Lower leg skin (tissue), 4 donors: Measurements from ENCODE around the gene CYLC2. TPM values are rescaled to one million over a fixed set of nuclear protein-coding genes. Genes with fewer than 3 reads are reported as not detected.

Experiments
- DNase-seq, 2 donors: peaks; one replicate each; pipeline ENCODE4 v3.0.0-alpha.2; 2019; ENCODE audit warnings: low spot score in 2 of 2
- H3K4me3 ChIP-seq: fragments of 200-600 bp; sonication (generic); 2 replicates; pipeline ENCODE4 v1.5.1; 2017; ENCODE audit warnings: mild to moderate bottlenecking, low read depth; ENCODE audit not compliant: poor library complexity, severe bottlenecking
- POLR2A ChIP-seq, 2 donors: fragments of 450-650 bp; IDR thresholded peaks; one replicate each; pipeline ENCODE4 v1.6.1; 2016 to 2017; ENCODE audit warnings: antibody characterized with exemption in 2 of 2, mild to moderate bottlenecking in 1 of 2, moderate library complexity in 1 of 2
- WGBS, 2 donors: methylation state at CpG; one replicate each; pipeline ENCODE4 v1.1.5; 2018; 5-methylcytosine and 5-hydroxymethylcytosine counted together
- intact Hi-C: fragments of 100-400 bp; cut with DNase I; formaldehyde crosslinking; loops from one replicate; pipeline ENCODE4 v1.15.0; 2023; ENCODE audit warnings: low total_unique reads
- total RNA-seq, 4 donors: library from RNA; depleted of rRNA; stranded (reverse); fragments of >200 nt; gene quantifications; one replicate each; pipeline ENCODE4 v1.1.0, GENCODE V29; 2016
- TF ChIP-seq, protein P1 (sequence below), 3 donors: fragments of 450-650 bp; IDR thresholded peaks; one replicate each; pipeline ENCODE4 v1.5.1; 2016; ENCODE audit warnings: antibody characterized with exemption in 3 of 3, mild to moderate bottlenecking in 3 of 3, moderate library complexity in 2 of 3

CYLC2 gene
- total RNA-seq, 4 donors from 2014 or later = not detected

DNA sequence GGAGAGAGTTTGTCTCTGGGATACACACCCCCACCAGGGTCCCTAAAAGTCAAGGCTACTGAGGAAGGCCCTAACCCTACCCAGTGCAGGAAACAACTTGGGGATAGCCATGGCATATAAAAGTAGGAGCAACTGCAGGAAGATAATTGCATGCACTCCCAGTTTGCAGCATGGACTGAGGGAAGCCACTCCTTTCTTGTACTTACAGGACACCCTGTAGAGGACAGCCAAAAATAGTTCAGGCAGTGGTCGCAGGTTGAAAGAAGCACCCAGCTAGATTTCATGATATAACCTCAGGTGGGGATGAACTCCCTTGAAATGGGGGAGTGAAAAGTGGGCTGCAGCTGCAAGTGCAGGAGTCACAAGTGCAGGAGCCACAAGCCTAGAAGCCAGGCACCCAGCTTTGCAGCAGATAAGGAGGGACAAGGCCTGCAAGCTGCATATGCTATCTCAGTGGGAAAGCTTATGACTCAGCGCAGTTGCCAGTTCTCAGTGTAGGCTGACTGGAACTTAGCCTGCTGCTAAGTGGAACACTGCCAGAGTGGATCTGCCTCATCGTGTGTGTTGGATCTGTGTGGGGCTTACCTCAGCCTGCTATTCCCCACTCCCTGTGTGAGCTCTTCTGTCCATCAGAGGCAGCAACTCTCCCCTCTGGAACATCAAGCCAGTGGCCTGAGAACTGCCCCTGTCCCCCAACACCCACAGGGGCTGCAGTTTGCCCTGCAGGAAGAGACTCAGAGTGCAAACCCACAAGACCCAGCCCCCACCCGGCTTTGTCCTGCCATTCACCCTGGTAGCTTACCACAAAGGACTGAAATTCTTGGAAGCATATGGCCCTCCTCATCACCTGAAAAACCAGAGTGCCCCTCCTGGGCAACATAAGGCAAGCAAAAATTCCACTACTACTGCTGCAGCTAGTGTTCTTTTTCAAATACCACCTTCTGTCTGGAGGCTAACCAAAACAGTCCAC lies 42.7 kb downstream of the CYLC2 start:
- WGBS, 2 donors = 69 to 77% methylated on average over 4 of the region's 4 CpGs
- DNase-seq = peak in 1 of 2 donors; percentile 56
- TF ChIP-seq, protein P1, sequence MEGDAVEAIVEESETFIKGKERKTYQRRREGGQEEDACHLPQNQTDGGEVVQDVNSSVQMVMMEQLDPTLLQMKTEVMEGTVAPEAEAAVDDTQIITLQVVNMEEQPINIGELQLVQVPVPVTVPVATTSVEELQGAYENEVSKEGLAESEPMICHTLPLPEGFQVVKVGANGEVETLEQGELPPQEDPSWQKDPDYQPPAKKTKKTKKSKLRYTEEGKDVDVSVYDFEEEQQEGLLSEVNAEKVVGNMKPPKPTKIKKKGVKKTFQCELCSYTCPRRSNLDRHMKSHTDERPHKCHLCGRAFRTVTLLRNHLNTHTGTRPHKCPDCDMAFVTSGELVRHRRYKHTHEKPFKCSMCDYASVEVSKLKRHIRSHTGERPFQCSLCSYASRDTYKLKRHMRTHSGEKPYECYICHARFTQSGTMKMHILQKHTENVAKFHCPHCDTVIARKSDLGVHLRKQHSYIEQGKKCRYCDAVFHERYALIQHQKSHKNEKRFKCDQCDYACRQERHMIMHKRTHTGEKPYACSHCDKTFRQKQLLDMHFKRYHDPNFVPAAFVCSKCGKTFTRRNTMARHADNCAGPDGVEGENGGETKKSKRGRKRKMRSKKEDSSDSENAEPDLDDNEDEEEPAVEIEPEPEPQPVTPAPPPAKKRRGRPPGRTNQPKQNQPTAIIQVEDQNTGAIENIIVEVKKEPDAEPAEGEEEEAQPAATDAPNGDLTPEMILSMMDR (IDR thresholded peaks at IDR 0.05) = no peak
- intact Hi-C loops = no loop called here
- H3K4me3 ChIP-seq = no peak overlapping the region

DNA sequence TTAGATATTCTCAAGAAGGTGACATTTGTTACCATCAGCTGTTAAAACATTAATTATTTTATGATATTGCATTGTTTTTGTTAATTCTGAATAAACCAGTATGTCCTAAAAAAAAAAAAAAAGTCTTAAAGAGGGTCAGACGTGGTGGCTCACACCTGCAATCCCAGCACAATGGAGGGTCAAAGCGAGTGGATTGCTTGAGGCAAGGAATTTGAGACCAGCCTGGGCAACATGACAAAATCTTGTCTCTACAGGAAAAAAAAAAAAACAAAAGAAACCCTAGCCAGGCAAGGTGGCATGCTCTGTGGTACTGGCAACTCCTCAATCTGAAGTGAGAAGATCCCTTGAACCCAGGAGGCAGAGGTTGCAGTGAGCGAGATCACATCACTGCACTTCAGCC lies 46.8 kb downstream of the CYLC2 start:
- WGBS, 2 donors = 45 to 53% methylated on average over 3 of the region's 3 CpGs
- TF ChIP-seq, protein P1 (IDR thresholded peaks at IDR 0.05) = no peak
- TF ChIP-seq POLR2A (IDR thresholded peaks at IDR 0.05) = no peak
- H3K4me3 ChIP-seq = no peak overlapping the region
- intact Hi-C loops = no loop called here
- DNase-seq = no peak
